ENCODE data around the gene UTRN.

Gene UTRN

GRCh38 chr6:144283646-144284477 is 1.3 kb upstream of the UTRN start:
- DNase-seq = peak; percentile 25

GRCh38 chr6:144284478-144284782 is 705 bp upstream of the UTRN start:
- no peak for DNase-seq

- peak; percentile 52 for DNase-seq
Measured at GRCh38 chr6:144285548-144285797, 338 bp downstream of the UTRN start.

- DNase-seq = peak; percentile 49
Measured at GRCh38 chr6:144285798-144286502, 815 bp downstream of the UTRN start.

- peak; percentile 80 for DNase-seq
Measured at GRCh38 chr6:144286503-144287393, 1.6 kb downstream of the UTRN start.

GRCh38 chr6:144289006-144289405 is 3.9 kb downstream of the UTRN start:
- DNase-seq = no peak

GRCh38 chr6:144292372-144292771 is 7.2 kb downstream of the UTRN start:
- no peak for DNase-seq

GRCh38 chr6:144294016-144294415 is 8.9 kb downstream of the UTRN start:
- DNase-seq = peak; percentile 55

- DNase-seq = no peak
Measured at GRCh38 chr6:144295211-144295610, 10.1 kb downstream of the UTRN start.

GRCh38 chr6:144295981-144296767 is 11.0 kb downstream of the UTRN start:
- DNase-seq = no peak

- DNase-seq = no peak
Measured at GRCh38 chr6:144296973-144297372, 11.8 kb downstream of the UTRN start.

- DNase-seq = no peak
Measured at GRCh38 chr6:144297511-144298100, 12.5 kb downstream of the UTRN start.

- no peak for DNase-seq
Measured at GRCh38 chr6:144298194-144298593, 13.1 kb downstream of the UTRN start.

GRCh38 chr6:144298916-144299315 is 13.8 kb downstream of the UTRN start:
- DNase-seq = no peak

GRCh38 chr6:144302701-144303372 is 17.7 kb downstream of the UTRN start:
- DNase-seq = no peak

- DNase-seq = no peak
Measured at GRCh38 chr6:144304223-144304848, 19.2 kb downstream of the UTRN start.

- DNase-seq = no peak
Measured at GRCh38 chr6:144305567-144305966, 20.4 kb downstream of the UTRN start.

GRCh38 chr6:144305985-144306384 is 20.9 kb downstream of the UTRN start:
- DNase-seq = no peak

GRCh38 chr6:144307880-144308279 is 22.7 kb downstream of the UTRN start:
- no peak for DNase-seq

- no peak for DNase-seq
Measured at GRCh38 chr6:144310765-144311164, 25.6 kb downstream of the UTRN start.

- no peak for DNase-seq
Measured at GRCh38 chr6:144311361-144311760, 26.2 kb downstream of the UTRN start.
